Measurements from ENCODE around the gene IL23R.
"Not testable (repeated sequence)": the region's sequence is repeated elsewhere in the genome, so short reads cannot be mapped to it uniquely, and the experiment has no call there.

IL23R gene, protein sequence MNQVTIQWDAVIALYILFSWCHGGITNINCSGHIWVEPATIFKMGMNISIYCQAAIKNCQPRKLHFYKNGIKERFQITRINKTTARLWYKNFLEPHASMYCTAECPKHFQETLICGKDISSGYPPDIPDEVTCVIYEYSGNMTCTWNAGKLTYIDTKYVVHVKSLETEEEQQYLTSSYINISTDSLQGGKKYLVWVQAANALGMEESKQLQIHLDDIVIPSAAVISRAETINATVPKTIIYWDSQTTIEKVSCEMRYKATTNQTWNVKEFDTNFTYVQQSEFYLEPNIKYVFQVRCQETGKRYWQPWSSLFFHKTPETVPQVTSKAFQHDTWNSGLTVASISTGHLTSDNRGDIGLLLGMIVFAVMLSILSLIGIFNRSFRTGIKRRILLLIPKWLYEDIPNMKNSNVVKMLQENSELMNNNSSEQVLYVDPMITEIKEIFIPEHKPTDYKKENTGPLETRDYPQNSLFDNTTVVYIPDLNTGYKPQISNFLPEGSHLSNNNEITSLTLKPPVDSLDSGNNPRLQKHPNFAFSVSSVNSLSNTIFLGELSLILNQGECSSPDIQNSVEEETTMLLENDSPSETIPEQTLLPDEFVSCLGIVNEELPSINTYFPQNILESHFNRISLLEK

DNA sequence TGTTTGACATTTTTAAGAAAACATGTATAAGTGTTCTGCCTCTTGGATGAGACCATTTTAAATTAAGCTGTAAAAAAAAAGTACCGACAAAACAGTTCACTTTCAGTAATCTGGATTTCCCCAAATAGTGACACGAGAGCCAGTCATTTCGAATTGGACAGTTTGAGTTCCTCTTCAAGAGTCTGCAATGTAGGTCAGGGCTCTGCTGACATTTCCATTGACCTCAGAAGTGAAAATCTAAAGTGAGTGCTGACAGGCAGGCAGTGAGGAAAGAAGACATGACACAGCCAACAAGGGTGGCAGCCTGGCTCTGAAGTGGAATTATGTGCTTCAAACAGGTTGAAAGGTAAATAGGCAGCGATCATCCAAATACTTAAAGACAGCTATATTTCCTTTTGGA is at the start of gene IL23R:
IL23R (plus strand) TSS at position 259 of the 400 bp plus-strand sequence. CDS start 1,667 bp downstream, outside the sequence.
- no peak for DNase-seq

DNA sequence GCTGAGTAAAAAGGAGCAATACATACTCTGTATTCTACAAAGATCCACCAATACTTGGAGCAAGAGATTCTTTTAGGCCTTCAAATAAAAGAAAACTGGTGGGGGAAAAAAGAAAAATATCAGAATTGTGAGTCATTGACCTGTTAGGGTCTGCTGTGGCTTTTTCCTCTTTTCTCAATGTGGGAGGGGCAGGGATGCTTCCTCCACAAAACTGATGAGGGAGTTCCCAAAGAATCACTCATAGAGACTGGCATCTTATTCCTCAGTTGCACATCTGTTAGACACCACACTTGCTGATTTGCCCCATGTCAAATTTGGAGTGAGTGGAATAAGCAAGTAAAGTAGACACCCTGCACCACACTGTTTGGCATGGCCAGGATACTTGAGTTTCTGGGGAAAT is 48.1 kb upstream of the IL23R start:
- DNase-seq = no peak

DNA sequence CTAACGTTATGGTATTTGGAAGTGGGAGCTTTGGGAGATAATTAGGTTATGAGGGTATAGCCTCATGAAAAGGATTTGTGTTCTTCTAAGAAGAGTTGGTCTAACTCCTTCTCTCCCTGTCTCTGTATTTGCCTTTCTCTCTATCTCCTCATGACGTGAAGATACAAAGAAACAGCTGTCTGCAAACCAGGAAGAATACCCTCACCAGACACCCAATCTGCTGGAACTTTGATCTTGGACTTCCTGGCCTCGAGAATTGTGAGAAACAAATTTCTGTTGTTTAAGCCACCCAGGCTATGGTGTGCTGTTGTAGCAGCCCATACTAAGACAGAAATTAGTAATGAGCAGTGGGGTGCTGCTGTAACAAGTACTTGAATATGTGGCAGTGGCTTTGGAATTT is 47.6 kb upstream of the IL23R start:
- no peak for DNase-seq

DNA sequence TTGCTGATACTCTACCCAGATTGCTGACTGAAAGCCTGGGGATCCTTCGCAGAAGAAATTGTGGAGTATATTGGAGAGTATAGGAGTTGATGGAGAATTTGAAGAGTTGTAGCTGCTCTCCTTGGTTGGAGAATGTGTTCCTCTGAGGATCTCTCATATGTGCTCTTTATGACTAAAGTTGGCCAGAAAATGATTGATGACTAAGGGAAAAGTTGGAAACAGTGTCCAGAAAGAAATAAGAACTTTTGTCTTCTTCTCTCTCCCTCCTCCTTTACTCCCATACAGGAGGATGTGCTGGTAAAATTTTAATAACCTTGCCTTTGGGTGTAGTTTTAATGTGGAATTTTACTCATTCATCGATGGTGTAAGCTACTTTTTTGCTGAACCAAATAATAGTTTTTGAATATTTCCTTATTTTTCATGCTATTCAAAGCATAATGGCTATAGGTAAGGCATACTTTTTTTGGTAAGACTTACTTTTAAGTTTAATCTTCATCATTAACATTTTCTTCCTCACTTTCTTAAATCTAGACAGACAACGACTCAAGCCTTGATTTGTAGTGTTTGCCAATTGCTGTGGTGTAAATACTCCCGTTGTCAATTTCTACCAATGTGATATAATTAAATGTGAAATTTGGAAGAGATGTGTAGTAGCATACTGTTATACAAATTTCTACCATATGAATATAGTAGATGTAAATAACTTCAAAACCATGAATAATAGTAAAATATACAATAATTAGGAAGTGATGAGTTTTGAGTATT is 45.2 kb upstream of the IL23R start:
- no peak for DNase-seq

DNA sequence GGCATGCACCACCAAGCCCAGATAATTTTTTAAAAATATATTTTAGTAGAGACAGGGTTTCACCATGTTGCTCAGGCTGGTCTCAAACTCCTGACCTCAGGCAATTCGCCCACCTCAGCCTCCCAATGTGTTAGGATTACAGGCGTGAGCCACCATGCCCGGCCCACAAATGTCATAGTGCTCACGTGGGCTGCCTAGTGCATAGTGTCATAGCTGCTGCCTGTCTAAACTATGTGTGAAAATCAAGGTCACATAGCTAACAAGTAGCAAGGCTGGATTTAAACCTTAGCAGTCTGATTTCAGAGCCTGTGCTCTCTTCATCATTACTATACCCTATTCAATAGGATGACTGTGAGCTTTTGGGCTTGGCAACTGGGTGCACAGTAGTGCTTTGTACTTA is 41.8 kb upstream of the IL23R start:
- no peak for DNase-seq

DNA sequence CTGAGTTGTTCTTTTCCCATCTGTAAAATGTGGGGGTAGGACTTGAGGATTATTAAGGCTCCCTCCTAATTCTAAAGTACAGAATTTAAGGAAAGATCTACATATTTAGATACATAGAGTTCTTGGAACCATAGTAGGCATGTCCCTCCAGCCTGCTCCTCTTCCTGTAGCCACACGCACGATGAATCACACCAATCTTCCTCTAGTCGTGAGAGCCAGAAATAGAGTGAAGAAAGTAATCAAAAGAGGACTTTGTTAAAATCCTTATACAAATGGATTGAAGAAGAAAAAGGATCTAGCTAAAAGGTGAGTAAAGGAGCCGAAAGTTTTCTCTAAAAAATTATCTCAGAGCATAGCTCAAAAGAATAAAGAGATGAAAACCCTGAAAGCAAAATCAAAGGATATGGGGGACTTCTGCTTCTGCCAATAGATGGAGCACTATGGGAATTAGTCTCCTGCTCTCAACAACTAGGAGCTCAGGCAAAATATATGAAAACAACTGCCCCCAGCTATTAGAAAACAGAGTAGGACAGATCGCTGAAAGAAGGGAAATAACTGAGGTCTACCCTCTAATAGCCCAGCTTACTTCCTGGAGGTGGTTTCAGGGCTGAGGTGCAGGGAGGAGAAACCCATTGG is 40.0 kb upstream of the IL23R start:
- no peak for DNase-seq

DNA sequence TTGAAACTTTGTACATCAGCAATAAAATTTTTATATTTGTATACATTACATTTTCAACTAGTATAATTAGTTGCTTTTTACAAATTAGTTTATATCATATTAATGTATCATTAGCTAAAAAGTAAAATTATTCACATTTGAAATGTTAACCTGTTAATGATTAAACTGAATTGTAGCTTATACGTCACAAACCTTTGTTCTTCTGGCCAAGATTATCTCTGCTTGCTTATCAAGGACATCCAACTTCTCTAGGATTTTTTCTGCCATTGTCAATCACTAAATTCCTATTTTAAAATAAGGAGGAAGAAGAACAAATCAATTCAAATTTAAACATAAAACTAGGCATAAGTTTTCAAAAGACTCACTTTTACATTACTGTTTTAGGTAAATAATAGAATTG is 39.3 kb upstream of the IL23R start:
- no peak for DNase-seq

DNA sequence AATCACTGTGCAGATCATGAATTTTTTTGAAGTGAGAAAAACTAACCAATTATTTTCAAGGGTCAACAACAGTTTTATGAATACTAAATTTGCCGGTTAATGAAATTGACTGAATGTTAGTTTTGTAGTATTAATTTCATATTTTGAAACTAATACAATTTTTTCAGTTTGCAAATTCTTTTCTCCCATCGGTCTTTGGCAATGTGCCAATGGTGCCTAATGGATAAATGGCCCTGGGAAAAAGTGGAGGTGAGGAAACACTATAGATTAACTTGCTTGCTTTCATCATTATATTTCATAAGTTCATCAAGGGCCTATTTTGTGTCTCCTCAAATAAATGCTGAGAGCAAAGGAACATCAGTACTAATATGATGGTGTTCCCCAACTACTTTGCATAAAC is 35.6 kb upstream of the IL23R start:
- DNase-seq = no peak

DNA sequence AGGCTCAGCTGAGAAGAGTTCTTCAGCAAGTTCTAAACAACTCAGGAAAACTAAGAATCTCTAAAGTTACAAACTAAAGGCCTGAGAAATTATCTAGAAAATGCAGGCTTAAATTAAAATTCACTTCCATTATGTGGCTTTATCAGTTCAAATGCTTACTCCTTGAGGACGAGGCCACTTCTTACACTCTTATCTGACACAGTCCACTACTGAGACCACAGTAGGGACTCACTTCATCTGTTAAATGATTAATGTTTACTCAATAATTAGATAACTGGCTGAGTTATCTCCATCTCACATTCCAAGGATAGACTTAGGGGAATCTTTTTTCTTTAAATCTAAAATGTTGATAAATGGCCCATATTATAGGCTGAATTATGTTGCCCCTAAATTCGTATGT is 33.1 kb upstream of the IL23R start:
- no peak for DNase-seq

DNA sequence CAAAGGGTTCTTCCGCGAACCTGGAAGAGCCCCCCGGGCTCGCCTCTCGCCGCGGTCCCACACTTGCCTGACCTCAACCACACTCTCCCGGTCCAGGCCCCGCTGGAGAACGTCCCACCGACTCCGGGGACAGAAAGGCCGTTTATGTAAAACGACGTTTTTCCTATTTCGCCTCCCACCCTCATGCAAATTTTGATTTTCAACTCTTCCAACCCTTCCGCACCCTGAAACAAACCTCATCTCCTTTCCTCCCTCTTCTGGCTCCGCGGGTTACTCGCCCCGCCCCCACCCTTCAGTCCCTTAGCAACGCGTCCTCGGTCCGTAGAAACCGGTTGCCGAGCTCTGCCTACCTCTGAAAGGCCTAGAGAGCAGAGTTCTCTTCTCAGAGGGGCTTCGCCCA is 31.6 kb upstream of the IL23R start, which contains the start of gene C1orf141:
C1orf141 (minus strand) TSS at position 276 of the 400 bp plus-strand sequence. CDS start 7,730 bp downstream, outside the sequence.
- no peak for DNase-seq

DNA sequence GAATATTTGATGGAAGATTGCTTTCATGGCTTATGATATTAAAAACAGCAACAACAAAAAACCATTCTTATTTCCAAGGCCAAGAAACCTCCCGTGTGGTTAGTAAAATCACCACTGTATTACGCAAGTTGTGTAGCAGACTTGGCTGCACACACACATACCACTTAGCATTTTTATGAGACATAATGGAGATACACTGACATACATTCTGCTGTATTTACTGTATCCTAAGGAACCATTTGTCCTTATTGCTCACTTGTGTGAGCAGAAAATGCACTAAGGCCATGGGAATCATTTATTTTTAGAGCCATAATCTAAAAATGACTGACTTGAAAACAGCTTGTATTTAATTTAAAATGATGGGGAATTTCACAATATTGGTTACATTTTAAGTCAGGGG is 30.9 kb upstream of the IL23R start:
- DNase-seq = no peak

DNA sequence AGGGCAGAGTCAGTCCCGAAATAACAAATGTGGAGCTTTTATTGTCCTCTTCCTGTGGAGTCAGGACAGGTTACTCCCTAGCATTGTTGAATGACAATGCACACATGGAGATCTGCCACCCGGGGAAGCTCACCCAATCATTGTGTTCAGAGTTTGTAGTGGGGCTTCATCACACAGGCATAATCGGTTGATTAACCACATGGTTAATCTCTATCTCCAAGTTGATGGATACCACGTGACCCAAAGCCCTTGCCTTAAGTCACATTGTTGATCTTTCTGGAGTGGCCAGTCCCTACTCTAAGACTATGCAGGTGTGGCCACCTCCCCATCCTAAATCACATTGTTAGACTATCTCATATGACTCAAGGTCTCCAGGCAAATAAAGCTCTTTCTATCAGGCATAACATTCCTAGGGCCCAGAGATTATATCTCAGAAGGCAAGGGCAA is 28.9 kb upstream of the IL23R start:
- DNase-seq = no peak

DNA sequence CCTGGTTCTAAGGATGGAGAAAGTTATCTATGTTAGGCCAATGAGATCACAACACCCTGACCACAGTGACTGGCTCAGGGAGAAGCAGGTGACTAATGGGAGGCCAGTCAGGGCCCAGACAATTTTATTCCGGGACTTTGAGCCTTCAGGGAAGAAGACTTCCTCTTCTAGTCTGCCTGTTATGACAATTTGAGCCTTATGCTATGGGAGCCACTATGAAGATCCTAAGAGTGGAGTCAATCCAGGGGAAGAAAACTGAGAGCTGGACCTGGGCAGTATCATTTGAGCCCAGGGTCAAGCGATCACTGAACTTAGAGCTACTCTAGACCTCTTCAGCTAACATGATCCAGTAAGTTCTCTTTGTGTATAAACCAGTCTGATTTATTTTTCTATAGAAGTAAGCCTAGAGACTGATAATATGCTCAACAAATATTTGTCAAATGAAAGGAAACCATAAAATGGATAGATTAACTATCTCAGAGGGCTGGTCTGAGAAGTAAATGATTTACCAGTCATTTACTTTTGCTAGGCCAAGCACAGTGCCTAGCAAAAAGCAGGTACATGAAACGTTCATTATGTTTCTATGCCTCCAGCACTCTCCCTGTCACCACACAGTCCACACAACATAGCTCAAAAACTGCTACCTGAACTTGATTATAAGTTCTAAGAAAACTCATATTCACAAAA is 27.3 kb upstream of the IL23R start:
- no peak for DNase-seq

DNA sequence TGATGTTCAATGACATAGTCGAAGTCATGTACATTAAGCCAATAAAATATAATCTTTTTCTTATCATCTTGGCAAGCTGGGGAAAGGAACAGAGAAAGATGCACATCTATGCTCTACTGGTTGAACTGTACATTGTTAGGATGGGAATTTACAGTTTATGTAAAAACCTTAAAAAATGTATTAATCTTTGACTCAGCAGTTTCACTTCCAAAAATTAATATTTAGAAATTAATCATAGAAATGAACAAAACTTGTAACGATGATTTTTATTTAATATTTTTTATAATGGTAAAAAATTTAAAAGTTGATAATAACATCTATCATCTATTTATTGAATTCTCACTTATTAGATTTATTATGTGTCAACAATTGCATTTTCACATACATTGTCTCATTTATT is 25.8 kb upstream of the IL23R start:
- no peak for DNase-seq

DNA sequence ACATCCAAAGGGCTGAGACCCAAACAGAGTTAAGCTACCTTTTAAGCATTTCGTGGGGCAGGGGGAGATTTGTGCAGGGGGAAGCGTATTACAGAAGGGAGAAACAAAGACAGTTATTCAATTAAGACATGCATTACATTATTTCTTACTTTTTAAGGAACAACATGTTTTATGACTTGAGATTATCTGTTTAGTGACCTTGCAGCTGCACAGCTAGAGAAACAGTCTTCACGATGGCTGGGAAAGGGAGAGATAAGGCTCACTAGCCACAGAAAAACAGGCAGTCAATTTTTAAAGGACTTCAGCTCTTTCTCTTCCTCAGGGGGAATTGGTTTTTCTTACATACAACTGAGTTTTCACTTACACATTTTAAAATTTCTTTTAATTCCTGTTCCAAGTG is 24.4 kb upstream of the IL23R start:
- not testable (repeated sequence) for DNase-seq

DNA sequence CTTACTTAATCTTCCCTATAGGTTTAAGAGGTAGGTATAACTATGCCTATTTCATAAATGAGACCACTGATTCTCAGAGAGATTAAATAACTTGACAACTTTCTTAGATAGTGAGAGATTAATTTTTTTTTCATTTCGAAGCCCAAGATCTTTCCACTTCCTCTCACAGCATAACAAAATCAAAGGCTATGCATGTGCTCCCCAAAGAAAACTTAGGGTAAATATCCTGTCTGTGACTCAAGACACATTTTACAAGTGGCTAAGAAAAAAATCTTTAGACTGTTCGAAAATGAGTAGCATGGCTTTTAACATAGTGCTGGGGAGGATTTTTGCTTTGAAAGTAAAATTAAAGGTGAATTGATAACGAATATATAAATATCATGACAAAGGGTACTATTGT is 23.3 kb upstream of the IL23R start:
- no peak for DNase-seq

DNA sequence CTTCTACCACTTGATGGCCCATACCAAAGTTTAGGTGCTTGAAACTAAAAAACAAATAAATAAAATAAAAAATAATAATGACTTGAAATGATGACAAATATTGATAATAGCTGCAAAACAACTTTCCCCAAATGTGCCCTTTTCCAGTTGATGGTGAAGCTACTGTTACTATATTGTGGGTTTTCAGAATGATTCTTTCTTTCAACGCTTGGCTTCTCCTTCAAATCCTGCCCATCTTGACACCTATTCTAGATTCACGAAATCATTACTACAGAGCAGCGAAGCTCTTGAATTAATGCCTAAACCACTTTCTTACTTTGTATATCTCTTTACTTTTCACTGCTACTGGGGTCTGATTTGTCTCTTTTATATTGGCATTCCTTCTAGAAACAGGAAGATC is 22.3 kb upstream of the IL23R start:
- no peak for DNase-seq

DNA sequence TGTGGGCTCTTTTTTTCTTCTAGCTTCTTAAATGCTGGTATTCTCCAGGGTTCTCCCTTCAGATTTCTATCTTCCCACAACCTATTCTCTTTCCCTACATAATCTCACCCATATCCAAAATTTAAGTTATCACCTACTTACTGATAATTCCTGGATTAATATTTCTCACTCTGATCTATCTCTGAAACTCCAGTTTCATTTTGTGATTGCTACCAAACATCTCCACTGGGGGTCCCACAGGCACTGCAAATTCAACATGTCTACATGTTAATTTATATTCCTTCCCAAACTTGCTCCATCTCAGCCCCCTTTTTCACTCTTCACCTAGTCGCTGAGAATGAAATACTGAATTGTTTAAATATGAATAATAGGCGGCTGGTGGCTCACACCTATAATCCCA is 21.6 kb upstream of the IL23R start:
- DNase-seq = no peak

DNA sequence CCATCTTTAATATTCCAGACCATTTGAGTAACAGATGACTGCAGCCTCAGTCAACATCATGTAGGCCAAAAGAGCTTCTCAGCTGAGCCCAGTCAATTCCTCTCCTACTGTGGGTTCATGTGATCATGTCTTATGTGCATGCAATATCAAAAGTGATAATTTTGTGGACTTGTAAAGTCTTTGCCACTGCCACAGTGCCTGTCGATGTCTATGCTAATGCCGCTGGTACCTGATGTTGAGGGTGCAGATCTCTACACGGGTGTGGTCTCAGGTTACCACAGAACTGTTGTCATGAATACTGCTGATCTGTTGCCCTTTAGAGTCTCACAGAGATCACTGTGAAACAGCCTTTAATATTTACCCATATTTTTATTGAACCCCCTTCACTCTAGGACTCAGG is 20.2 kb upstream of the IL23R start:
- DNase-seq = no peak

DNA sequence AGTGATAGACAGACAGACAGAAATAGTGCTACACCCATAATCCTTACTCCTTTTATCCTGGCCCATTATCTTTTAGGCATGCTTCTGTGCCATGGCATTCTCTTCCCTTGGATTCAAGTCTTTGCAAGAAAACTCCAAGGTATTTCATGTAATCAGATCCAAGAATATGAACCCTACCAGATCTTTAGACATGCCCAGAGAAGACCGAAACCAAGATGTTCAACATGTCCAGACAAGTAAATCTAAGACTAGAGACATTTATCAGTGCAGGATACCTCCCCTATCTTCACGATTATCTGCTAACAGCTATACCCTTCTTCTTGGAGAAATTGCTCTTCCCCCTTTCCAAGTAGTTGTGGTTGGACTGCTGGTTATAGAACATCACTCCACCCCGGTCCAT is 19.7 kb upstream of the IL23R start:
- DNase-seq = no peak

DNA sequence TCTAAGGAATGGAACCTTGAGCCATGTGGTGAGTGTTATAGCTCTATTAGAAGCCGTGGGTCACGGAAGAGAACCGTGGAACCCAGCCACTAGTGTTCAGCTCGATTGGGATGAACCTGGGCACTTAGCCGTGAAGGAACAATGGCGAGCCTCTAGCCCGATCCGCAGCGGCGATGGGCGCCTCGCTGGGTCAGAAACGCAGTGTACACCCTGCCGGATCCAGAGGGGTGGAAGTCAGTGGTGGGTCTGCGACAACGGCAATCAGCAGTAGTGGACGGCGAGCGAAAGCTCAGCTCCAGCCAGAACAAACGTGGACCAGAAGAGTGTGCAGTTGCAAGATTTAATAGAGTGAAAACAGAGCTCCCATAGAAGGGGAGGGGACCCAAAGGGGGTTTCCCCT is 18.3 kb upstream of the IL23R start:
- not testable (repeated sequence) for DNase-seq

DNA sequence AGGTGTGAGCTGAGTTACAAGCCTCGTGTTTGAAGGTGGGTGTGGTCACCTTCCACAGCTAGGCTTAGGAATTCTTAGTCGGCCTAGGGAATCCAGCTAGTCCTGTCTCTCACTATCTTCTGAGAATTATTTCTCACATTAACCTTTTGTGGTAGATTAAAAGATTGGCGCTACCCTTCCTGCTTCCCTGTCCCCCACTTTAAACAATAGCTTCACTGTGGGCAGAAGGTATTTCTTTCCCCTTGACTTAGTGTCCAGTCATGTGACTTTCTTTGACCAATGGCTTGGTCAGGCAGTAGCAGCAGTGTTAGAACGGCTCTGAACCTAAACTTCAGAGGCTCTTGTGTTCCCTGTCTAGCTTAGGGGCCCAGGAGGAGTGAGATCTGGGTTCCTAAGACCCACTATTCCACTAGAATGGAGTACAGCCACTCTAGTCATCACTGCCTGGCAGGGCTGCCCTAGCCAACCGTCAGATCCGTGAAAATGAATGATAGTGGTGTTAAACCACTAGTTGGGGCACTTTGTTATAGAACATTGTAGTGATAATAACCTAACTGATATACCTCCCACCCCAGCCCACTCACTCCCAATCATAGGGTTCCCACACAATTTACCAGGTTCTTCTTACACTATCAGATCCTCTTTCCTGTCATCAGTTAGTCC is 17.6 kb upstream of the IL23R start:
- DNase-seq = no peak

All from SHP77 (cell line).